NB4 (cell line): ENCODE measurements around the gene RCOR1.

Experiments
- DNase-seq: peaks from one replicate; pipeline ENCODE4 v3.0.0; 2010; ENCODE audit warnings: low read depth
- H3K4me3 ChIP-seq: one replicate; pipeline ENCODE4 v1.5.1; 2011; ENCODE audit warnings: mild to moderate bottlenecking, low read depth, low read length, moderate library complexity
- MYC ChIP-seq: IDR thresholded peaks from 2 replicates; pipeline ENCODE4 v1.6.1; 2011; ENCODE audit warnings: low read depth, low read length
- POLR2A ChIP-seq: IDR thresholded peaks from 2 replicates; pipeline ENCODE4 v1.6.1; 2011; ENCODE audit warnings: mild to moderate bottlenecking; ENCODE audit not compliant: insufficient read length; ENCODE audit errors: extremely low read depth
- TF ChIP-seq, protein P1 (sequence below): IDR thresholded peaks from one replicate; pipeline ENCODE4 v1.5.1; 2012; ENCODE audit warnings: low read depth, low read length
- TF ChIP-seq, protein P2 (sequence below): IDR thresholded peaks from 2 replicates; pipeline ENCODE4 v1.6.1; 2011; ENCODE audit warnings: low read depth, low read length

RCOR1 gene

DNA sequence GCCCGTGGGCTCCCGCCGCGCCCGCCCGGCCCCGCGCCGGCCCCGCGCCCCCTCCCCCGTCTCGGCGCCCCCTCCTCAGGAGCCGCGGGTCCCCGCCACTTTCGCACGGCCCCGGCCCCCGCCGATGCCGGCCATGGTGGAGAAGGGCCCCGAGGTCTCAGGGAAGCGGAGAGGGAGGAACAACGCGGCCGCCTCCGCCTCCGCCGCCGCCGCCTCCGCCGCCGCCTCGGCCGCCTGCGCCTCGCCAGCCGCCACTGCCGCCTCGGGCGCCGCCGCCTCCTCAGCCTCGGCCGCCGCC, 263 bp downstream of the RCOR1 start:
- TF ChIP-seq MYC (no peak), POLR2A (no peak)
- TF ChIP-seq, protein P1, sequence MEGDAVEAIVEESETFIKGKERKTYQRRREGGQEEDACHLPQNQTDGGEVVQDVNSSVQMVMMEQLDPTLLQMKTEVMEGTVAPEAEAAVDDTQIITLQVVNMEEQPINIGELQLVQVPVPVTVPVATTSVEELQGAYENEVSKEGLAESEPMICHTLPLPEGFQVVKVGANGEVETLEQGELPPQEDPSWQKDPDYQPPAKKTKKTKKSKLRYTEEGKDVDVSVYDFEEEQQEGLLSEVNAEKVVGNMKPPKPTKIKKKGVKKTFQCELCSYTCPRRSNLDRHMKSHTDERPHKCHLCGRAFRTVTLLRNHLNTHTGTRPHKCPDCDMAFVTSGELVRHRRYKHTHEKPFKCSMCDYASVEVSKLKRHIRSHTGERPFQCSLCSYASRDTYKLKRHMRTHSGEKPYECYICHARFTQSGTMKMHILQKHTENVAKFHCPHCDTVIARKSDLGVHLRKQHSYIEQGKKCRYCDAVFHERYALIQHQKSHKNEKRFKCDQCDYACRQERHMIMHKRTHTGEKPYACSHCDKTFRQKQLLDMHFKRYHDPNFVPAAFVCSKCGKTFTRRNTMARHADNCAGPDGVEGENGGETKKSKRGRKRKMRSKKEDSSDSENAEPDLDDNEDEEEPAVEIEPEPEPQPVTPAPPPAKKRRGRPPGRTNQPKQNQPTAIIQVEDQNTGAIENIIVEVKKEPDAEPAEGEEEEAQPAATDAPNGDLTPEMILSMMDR = no peak
- TF ChIP-seq, protein P2, sequence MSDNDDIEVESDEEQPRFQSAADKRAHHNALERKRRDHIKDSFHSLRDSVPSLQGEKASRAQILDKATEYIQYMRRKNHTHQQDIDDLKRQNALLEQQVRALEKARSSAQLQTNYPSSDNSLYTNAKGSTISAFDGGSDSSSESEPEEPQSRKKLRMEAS = no peak

DNA sequence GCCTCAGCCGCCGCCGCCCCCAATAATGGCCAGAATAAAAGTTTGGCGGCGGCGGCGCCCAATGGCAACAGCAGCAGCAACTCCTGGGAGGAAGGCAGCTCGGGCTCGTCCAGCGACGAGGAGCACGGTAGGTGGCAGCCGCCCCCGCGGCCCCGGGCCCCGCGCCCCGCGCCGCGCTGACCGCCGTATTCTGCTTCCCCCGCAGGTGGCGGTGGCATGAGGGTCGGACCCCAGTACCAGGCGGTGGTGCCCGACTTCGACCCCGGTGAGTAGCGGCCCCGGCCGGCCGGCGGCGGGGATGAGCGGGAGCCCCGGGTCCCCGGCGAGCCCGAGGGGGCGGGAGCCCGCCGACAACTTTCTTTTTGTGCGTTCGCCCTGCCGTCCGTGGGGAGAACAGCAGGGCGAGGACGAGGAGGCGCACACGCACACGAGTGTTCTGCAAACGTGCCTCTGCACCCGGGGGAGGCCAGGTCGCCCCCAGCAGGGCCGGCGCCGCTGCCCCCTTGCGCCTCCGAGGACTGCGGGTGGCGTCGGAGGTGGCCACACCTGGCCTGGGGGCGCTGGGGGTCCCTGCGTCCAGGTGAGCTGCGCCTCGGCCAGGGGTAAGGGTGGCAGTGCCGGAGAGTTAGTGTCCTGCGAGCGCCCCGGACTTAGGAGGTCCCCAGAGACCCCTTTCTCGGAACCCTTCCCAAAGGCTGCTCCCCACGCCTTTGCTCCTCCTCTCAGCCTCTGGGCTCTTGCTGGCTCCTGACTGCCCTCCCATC, 794 bp downstream of the RCOR1 start:
- TF ChIP-seq, protein P1 = no peak
- no peak for TF ChIP-seq MYC
- TF ChIP-seq, protein P2 = no peak
- peak overlapping the region; percentile 94 for H3K4me3 ChIP-seq
- peak; percentile 58 for DNase-seq

More for the DNA sequence above, 263 bp downstream of the RCOR1 start:
- DNase-seq = no peak
- H3K4me3 ChIP-seq = peak overlapping the region; percentile 94

DNA sequence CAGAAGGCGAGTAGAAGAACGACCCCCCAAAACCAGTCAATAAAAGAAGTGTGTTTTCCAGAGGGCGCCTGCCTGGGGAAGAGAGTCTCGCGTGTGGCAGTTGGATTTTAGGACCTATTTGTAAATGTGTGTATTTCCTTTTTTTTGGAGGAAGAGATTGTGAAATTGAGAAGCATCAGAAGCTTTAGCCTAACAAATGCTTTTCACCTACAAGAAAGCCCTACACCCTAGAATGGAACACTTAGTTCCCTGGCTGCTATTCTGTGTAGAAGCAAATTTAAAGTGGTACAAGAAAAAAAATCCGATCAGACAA, 1.3 kb downstream of the RCOR1 start:
- H3K4me3 ChIP-seq = peak overlapping the region; percentile 94
- peak; percentile 67 for DNase-seq
- TF ChIP-seq, protein P1 = no peak
- TF ChIP-seq MYC = no peak

DNA sequence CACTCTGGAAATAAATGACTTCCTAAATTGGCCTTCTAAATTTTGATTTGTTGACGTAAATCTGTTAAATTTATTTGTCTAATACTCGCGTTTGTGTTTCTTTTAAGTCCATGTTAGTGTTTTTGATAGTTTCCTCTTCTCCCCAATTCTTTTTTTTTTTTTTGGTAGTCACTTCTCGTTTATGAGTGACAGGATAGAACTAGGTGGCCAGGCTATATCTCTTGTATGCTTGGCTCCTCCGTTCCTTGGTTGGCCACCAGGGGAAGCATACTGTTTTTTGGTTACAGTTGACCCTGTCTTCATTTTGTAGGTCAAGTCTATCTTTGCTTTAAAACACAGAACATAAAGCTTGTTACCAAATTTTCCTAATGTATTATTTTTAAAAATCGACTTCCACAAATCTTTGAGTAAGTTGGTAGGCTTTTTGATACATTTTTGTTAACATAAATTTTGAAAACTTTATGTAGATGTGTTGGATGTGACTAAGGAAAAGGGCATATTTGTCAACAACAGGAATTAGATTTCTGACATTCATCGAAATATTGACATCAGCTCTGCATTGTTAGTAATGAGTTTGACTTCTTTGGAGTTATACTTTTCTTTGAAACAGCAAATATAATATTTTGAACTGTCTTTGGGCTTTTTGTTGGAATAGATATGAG, 2.2 kb downstream of the RCOR1 start:
- DNase-seq = peak; percentile 88
- peak overlapping the region; percentile 94 for H3K4me3 ChIP-seq
- no peak for TF ChIP-seq POLR2A
- 0 out of 2 replicates have a peak, but pooled peaks have one; percentile 21 for TF ChIP-seq MYC
- TF ChIP-seq, protein P2 = peak; percentile 36; the same call in 1 of the 2 replicates
- TF ChIP-seq, protein P1 = peak; percentile 76

DNA sequence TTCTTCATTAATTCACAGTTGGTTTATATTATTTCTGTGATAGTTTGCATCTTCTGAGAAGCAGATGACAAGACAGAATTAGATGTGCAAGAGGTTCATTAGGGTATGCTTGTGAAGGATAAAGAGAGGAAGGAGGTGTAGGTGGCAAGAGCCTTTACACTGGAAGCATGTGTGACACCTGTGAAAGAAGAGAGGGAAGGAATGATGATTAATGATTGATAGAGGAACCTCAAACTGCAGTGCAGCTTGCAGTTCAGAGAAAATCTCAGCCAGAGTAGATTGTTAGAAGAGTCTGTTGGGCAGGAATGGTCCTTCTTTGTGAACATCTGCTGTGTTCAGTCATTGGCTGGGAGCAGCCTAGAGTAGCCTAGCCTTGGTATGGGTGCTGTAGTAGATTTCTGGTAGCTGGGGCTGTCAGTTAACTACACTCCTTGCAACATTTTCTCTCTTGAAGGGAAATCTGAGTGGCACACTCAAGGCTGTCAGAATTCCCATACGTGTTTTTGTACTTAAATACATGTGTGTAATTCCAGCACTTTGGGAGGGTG, 9.0 kb downstream of the RCOR1 start:
- no peak for DNase-seq
- TF ChIP-seq, protein P2 = no peak
- no peak overlapping the region for H3K4me3 ChIP-seq

DNA sequence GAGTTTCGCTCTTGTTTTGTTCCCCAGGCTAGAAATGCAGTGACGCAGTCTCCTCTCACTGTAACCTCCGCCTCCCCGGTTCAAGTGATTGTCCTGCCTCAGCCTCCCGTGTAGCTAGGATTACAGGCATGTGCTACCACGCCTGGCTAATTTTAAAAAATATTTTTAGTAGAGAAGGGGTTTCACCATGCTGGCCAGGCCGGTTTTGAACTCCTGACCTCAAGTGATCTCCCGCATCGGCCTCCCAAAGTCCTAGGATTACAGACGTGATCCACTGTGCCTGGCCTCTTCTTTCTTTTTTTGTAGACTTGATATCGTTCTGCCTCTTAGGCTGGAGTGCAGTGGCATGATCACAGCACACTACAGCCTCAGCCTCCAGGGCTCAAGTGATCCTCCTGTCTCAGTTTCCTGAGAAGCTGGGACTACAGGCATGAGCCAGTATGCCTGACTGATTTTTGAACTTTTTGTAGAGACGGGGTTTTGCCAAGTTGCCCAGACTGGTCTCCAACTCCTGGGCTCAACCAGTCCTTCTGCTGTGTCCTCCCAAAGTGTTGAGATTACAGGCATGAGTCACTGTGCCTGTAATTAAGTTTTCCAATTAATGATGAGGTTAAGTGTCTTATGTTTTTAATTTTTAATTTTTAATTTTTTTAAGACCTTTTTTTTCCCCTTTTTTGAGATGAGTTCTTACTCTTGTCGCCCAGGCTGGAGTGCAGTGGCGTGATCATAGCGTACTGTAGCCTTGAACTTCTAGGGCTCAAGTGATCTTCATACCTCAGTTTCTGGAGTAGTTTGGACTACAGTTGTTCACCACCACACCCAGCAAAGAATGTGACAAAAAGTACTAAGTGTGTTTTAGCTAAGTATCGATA, 10.2 kb downstream of the RCOR1 start:
- H3K4me3 ChIP-seq = no peak overlapping the region
- DNase-seq = no peak
- TF ChIP-seq MYC = no peak
- TF ChIP-seq, protein P2 = no peak
- no peak for TF ChIP-seq POLR2A
